ENCODE data around the gene GLIS2. TPM values are rescaled to one million over a fixed set of nuclear protein-coding genes. Genes with fewer than 3 reads are reported as not detected.
"Not testable (repeated sequence)": the region's sequence is repeated elsewhere in the genome, so short reads cannot be mapped to it uniquely, and the experiment has no call there.

Gene GLIS2
- total RNA-seq, 1 donor from 2014 or later = 5.1 TPM

- DNase-seq = no peak
Measured at GRCh38 chr16:4320571-4321137, 4.8 kb downstream of the GLIS2 start.

DNA sequence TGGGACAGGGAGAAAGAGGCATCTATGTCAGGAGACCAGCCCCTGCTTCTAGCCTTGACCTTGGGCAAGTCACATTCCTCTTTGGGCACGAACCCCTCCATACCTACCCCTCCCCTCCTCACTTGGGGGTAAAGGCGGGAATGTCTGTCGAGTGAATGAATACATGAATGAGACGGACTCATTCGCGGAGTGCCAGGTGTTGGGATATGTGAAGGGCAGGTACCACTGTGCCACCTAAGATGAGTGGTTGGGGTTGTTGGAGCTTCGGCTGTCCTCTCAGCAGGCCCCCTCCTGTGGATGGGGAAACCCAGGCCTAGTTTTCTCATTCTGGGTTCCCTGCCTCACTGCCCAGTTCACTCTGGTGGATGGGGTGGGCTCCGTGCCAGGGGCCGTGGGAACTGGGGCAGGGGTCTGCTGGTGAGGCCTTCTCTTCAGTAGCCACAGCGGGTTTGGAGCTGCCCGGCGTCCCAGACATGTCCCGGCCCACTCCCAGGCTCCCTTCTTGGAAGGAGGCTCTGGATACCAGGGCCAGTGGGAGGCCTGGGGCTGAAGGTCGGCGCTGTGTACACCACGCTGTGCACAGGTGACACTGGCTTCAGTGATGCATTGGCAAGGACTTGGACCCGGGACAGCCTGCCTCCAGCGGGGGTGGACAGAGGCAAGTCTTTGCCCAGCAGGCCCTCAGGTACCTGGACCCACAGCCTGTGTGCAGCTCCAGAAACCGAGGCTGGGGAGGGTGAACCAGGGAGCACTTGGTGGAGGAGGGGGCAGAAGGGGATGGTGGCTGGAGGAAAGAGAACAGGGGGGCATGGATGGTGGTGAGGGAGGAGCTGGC lies 5.6 kb downstream of the GLIS2 start:
- DNase-seq = no peak

- DNase-seq = no peak
Measured at GRCh38 chr16:4322121-4323052, 6.5 kb downstream of the GLIS2 start.

DNA sequence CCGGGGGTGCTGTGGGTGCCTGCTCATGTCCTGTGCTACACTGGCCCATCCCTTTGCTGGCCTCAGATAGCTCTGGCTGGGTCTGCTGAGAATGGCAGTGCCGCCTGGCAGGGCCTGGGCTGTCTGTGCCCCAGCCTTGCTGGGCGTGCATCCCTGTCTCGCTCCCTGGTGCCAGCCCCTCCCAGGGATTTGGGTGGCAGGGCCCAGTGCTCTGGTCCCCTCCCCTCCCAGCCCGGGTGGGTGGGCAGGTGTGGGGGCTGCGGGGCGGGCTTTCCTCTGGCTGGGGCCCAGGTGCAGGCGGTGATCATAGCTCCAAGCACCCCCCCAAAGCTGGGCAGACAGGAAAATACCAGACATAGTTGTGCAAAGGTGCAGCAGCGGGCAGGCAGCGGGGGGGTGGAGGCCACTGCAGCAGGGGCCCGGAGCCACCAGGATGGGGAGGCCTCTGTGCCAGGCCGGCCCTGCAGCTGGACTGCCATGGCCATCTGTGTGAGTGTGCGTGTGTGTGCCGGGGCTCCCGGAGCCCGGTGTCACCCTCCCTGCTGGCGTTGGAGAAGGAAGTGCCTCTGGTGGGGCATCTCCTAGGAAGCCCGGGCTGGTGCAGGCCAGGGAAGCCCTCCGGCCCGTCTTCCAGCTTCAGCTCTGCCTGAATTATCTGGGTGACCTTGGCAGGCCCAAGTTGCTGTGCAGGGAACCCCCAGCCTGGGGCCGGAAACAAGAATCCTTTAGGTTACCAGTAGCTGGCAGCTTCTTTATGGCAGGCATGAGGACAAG lies 7.4 kb downstream of the GLIS2 start:
- DNase-seq = peak; percentile 21

DNA sequence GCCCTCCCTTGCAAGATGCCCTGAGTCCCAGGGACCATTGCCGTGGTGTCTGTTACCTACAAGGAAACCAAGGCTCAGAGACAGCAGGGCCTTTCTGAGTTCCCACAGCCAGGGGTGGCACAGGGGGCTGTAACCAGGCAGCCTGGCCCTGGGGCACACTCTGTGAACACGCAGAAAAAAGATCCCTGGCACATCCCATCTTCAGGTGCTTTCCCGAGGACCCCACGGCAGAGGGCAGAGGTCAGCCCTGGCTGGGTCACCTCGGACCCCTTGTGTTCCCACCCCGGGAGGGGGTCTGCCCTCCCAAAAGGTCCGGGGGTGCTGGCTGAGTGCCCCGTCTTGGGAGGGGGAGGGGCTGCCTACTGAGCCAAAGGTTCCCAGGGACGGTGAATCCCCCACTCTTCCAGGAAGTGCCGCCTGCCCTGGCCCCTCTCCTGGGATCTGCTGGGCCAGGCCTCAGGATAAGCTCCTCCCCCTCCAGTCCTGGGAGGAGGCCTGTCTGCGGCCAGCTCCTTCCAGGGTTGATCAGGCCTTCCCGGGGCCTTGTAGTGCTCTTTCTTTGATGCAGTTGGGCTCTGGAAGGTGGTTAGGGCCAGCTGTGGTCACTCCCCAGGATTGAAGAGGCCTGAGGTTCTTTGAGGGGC lies 8.1 kb downstream of the GLIS2 start:
- no peak for DNase-seq

- DNase-seq = no peak
Measured at GRCh38 chr16:4324492-4325252, 8.8 kb downstream of the GLIS2 start.

- DNase-seq = no peak
Measured at GRCh38 chr16:4325253-4325758, 9.4 kb downstream of the GLIS2 start.

GRCh38 chr16:4327386-4328045 lies 11.6 kb downstream of the GLIS2 start:
- DNase-seq = no peak

GRCh38 chr16:4328046-4328781 lies 12.3 kb downstream of the GLIS2 start:
- peak; percentile 60 for DNase-seq

GRCh38 chr16:4328782-4329775 lies 13.2 kb downstream of the GLIS2 start:
- no peak for DNase-seq

DNA sequence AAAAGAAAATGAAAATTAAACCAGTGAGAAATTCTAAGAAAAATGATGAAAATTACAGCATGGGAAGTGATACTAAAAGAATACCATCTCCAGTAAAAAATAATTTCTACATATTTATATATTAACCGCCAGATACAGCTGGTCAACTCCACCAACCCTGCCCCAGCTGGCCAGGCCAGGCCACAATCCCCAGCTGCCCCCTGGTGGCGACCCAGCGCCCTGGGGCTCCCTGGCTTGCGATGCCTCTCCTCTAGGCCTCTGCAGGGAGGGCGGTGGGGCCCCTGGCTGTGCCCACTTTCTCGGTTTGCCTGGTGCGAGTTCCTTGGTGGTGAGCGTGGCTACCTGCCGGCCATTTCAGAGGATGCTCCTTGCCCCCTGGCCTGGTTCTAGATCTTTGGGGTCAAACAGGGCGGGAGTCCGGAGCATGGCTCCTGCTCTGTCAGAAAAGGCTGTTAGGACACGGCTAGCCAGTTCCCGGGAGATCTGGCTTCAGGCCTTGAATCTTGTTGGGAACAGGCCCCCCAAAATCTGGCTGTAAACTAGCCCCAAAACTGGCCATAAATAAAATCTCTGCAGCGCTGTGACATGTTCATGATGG lies 14.5 kb downstream of the GLIS2 start:
- peak; percentile 29 for DNase-seq

DNA sequence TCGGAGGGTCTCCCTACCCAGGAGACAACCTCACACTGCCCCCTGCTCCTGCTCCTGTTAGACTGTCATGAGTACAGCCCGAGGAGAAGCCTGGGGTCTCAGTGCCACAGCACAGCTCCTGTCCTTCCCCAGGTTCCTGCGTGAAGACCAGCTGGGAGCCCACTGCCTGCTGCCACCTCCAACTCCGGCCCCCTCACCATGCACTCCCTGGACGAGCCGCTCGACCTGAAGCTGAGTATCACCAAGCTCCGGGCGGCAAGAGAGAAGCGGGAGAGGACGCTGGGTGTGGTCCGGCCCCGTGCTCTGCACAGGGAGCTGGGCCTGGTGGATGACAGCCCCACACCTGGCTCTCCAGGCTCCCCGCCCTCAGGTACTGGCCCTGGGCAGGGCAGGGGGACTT lies 16.2 kb downstream of the GLIS2 start:
- DNase-seq = no peak

DNA sequence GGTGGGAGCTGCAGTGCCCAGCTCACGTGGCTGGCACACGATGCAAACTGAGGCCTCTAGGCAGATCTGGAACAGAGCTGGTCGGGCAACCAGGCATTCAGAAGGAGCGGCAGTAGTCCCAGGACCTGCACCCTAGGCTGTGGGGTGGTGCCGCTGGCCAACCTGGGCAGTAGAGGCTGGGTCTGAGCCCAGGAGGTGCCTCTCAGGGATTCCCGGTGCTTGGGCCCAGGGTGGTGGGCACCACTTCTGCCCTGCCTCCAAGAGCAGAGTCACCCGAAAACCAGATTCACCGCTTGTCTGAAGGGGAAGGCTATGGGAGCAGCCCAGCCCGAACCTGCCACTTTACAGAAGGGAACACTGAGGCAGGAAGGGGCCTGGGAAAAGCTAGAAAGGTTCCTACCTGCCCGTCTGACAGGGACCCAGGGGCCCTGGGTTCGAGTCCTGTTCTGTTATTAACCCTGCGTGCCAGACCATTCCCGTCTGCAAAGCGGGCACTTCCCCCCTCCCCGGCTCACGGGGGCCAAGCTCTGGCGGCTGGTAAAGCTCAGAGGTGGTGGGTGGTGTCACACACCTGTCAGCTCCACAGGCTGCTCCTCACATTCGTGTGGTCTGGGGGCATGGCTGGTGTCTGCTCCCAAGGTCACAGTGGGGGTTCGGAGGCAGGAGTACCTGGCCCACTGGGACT lies 16.9 kb downstream of the GLIS2 start:
- DNase-seq = no peak

GRCh38 chr16:4333308-4333638 lies 17.4 kb downstream of the GLIS2 start:
- no peak for DNase-seq

- not testable (repeated sequence) for DNase-seq
Measured at GRCh38 chr16:4333714-4334113, 17.8 kb downstream of the GLIS2 start.

DNA sequence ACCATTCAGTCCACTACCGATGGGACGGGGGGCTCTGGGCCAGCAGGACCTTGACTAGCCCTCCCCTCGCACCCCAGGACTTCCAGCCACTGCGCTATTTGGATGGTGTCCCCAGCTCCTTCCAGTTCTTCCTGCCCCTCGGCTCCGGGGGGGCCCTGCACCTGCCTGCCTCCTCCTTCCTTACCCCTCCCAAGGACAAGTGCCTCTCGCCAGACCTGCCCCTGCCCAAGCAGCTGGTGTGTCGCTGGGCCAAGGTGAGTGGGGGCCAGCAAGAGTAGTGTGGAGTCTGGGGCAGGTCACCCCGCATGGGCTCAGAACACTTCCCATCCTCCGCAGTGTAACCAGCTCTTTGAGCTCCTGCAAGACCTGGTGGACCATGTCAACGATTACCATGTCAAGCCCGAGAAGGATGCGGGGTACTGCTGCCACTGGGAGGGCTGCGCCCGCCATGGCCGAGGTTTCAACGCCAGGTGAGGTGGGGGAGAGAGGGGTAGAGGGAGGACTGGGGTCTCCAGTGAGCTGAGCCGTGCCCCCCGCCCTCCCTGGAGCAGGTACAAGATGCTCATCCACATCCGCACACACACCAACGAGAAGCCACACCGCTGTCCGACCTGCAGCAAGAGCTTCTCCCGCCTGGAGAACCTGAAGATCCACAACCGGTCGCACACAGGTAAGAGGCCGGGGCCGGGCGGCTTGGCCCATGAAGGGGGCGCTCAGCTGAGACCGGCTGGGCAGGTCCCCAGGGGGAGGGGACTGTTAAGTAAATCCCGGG lies 19.0 kb downstream of the GLIS2 start:
- DNase-seq = no peak
